H9 (cell line): Measurements from ENCODE around the gene CDKL1. TPM values are rescaled to one million over a fixed set of nuclear protein-coding genes. Genes with fewer than 3 reads are reported as not detected.

Experiments
- DNase-seq: peaks from one replicate; pipeline ENCODE4 v3.0.0-alpha.2; 2017
- H2AFZ ChIP-seq: one replicate; pipeline ENCODE4 v1.6.1; 2013; ENCODE audit warnings: mild to moderate bottlenecking, low read length, control low read depth, moderate library complexity
- H2AK5ac ChIP-seq: 2 replicates; pipeline ENCODE4 v1.6.1; 2013; ENCODE audit warnings: low read length, control low read depth, mixed read lengths; ENCODE audit not compliant: insufficient read length
- H2BK120ac ChIP-seq: one replicate; pipeline ENCODE4 v1.6.1; 2013; ENCODE audit warnings: low read depth, mild to moderate bottlenecking, low read length, control low read depth, inconsistent platforms; ENCODE audit not compliant: poor library complexity, severe bottlenecking
- H2BK12ac ChIP-seq: 2 replicates; pipeline ENCODE4 v1.6.1; 2013; ENCODE audit warnings: low read length, control low read depth, mixed read lengths, low read depth; ENCODE audit not compliant: insufficient read length
- H2BK15ac ChIP-seq: 2 replicates; pipeline ENCODE4 v1.6.1; 2013; ENCODE audit warnings: low read depth, low read length, control low read depth
- H2BK20ac ChIP-seq: one replicate; pipeline ENCODE4 v1.6.1; 2013; ENCODE audit warnings: low read depth, mild to moderate bottlenecking, low read length, control low read depth, inconsistent platforms; ENCODE audit not compliant: poor library complexity, severe bottlenecking
- H2BK5ac ChIP-seq: 2 replicates; pipeline ENCODE4 v1.6.1; 2013; ENCODE audit warnings: low read length, control low read depth, mixed read lengths; ENCODE audit not compliant: insufficient read length
- H3K14ac ChIP-seq: 2 replicates; pipeline ENCODE4 v1.6.1; 2013; ENCODE audit warnings: low read length, control low read depth; ENCODE audit not compliant: insufficient read depth
- H3K18ac ChIP-seq: 2 replicates; pipeline ENCODE4 v1.6.1; 2013; ENCODE audit warnings: low read depth, mild to moderate bottlenecking, mixed read lengths, low read length, control low read depth; ENCODE audit not compliant: insufficient read length
- H3K23ac ChIP-seq: 2 replicates; pipeline ENCODE4 v1.6.1; 2013; ENCODE audit warnings: low read length, control low read depth, mixed read lengths, low read depth; ENCODE audit not compliant: insufficient read length
- H3K23me2 ChIP-seq: 2 replicates; pipeline ENCODE4 v1.6.1; 2013; ENCODE audit warnings: low read depth, mild to moderate bottlenecking, mixed read lengths, low read length, control low read depth; ENCODE audit not compliant: insufficient read length, poor library complexity, severe bottlenecking
- H3K27ac ChIP-seq: 2 replicates; pipeline ENCODE4 v1.5.1; 2013; ENCODE audit warnings: low read length, control low read depth, mixed read lengths, low read depth; ENCODE audit not compliant: insufficient read length
- H3K27me3 ChIP-seq: 2 replicates; pipeline ENCODE4 v1.6.1; 2013; ENCODE audit warnings: low read length, control low read depth, inconsistent platforms; ENCODE audit not compliant: insufficient read depth
- H3K4ac ChIP-seq: 2 replicates; pipeline ENCODE4 v1.6.1; 2013; ENCODE audit warnings: low read depth, mild to moderate bottlenecking, control low read depth, inconsistent platforms, low read length, moderate library complexity
- H3K4me1 ChIP-seq: 2 replicates; pipeline ENCODE4 v1.6.1; 2013; ENCODE audit warnings: low read length, control low read depth, inconsistent platforms; ENCODE audit not compliant: insufficient read depth
- H3K4me2 ChIP-seq: 2 replicates; pipeline ENCODE4 v1.6.1; 2013; ENCODE audit warnings: low read length, control low read depth, mixed read lengths; ENCODE audit not compliant: insufficient read length, insufficient read depth
- H3K56ac ChIP-seq: 2 replicates; pipeline ENCODE4 v1.6.1; 2013; ENCODE audit warnings: low read depth, mild to moderate bottlenecking, mixed read lengths, low read length, control low read depth; ENCODE audit not compliant: insufficient read length
- H3K79me1 ChIP-seq: 2 replicates; pipeline ENCODE4 v1.6.1; 2013; ENCODE audit warnings: low read depth, mild to moderate bottlenecking, moderate library complexity, low read length, control low read depth, inconsistent platforms; ENCODE audit not compliant: insufficient read depth, poor library complexity, severe bottlenecking
- H3K79me2 ChIP-seq: 2 replicates; pipeline ENCODE4 v1.6.1; 2013; ENCODE audit warnings: low read length, control low read depth, inconsistent platforms; ENCODE audit not compliant: insufficient read depth
- H3K9ac ChIP-seq: 2 replicates; pipeline ENCODE4 v1.6.1; 2013; ENCODE audit warnings: low read length, control low read depth, mixed read lengths; ENCODE audit not compliant: insufficient read length; ENCODE audit errors: extremely low read depth
- H3K9me3 ChIP-seq: one replicate; pipeline ENCODE4 v1.6.1; 2013; ENCODE audit warnings: low read depth, low read length, inconsistent platforms; ENCODE audit not compliant: control insufficient read depth
- H3T11ph ChIP-seq: one replicate; pipeline ENCODE4 v1.6.1; 2013; ENCODE audit warnings: mild to moderate bottlenecking, low read length, control low read depth, inconsistent platforms
- H4K20me1 ChIP-seq: one replicate; pipeline ENCODE4 v1.6.1; 2013; ENCODE audit not compliant: control insufficient read depth, insufficient read length, insufficient read depth
- H4K5ac ChIP-seq: 2 replicates; pipeline ENCODE4 v1.6.1; 2013; ENCODE audit warnings: low read depth, mild to moderate bottlenecking, mixed read lengths, low read length, control low read depth; ENCODE audit not compliant: insufficient read length
- H4K8ac ChIP-seq: replicated peaks from 2 replicates; pipeline ENCODE4 v1.6.1; 2013; ENCODE audit warnings: low read length, control low read depth, mixed read lengths, low read depth; ENCODE audit not compliant: insufficient read length
- H4K91ac ChIP-seq: 2 replicates; pipeline ENCODE4 v1.6.1; 2013; ENCODE audit warnings: low read depth, mild to moderate bottlenecking, moderate library complexity, mixed read lengths, low read length, control low read depth; ENCODE audit not compliant: insufficient read length
- H3K27ac Mint-ChIP-seq, 3 experiments: 2 replicates in 2 of 3; 3 replicates in 1 of 3; pipeline ENCODE4 v1.8.0; 2020 to 2021; ENCODE audit warnings: mixed read lengths in 3 of 3, mild to moderate bottlenecking in 1 of 3, moderate library complexity in 1 of 3
- H3K27me3 Mint-ChIP-seq: 2 replicates; pipeline ENCODE4 v1.8.0; 2021; ENCODE audit warnings: low read depth, mild to moderate bottlenecking, moderate library complexity, mixed read lengths
- H3K36me3 Mint-ChIP-seq, 3 experiments: 2 replicates in 2 of 3; 3 replicates in 1 of 3; pipeline ENCODE4 v1.8.0; 2020 to 2021; ENCODE audit warnings: low read depth in 3 of 3, mixed read lengths in 3 of 3; ENCODE audit not compliant: insufficient read depth in 1 of 3
- H3K4me1 Mint-ChIP-seq, 2 experiments: 2 replicates each; pipeline ENCODE4 v1.8.0; 2020; ENCODE audit warnings: mixed read lengths in 2 of 2
- H3K4me3 Mint-ChIP-seq, 2 experiments: 2 replicates in 1 of 2; 3 replicates in 1 of 2; pipeline ENCODE4 v1.8.0; 2020 to 2021; ENCODE audit warnings: mild to moderate bottlenecking in 2 of 2, mixed read lengths in 2 of 2, moderate library complexity in 1 of 2
- H3K9me3 Mint-ChIP-seq, 2 experiments: 2 replicates in 1 of 2; 3 replicates in 1 of 2; pipeline ENCODE4 v1.8.0; 2020; ENCODE audit warnings: mild to moderate bottlenecking in 2 of 2, mixed read lengths in 2 of 2, moderate library complexity in 1 of 2
- WGBS: extraction: QIAGEN DNeasy Blood & Tissue Kit; methylation state at CpG from one replicate; pipeline ENCODE4 v1.1.7; 2013; ENCODE audit warnings: missing lambda C conversion rate, low lambda C conversion rate, mixed read lengths; ENCODE audit not compliant: insufficient read length; ENCODE audit errors: extremely low coverage; 5-methylcytosine and 5-hydroxymethylcytosine counted together
- total RNA-seq: library from RNA; stranded (reverse); gene quantifications from 2 replicates; pipeline ENCODE4 v1.2.1, GENCODE V29; 2021
- TF ChIP-seq, protein P1 (sequence below): fragments of 200-600 bp; sonication (generic); conservative IDR thresholded peaks from 3 replicates; pipeline ENCODE4 v1.8.0; 2021; ENCODE audit warnings: antibody characterized with exemption, mild to moderate bottlenecking

CDKL1 gene
- total RNA-seq, 1 experiment from 2014 or later, result 0.72 TPM

DNA sequence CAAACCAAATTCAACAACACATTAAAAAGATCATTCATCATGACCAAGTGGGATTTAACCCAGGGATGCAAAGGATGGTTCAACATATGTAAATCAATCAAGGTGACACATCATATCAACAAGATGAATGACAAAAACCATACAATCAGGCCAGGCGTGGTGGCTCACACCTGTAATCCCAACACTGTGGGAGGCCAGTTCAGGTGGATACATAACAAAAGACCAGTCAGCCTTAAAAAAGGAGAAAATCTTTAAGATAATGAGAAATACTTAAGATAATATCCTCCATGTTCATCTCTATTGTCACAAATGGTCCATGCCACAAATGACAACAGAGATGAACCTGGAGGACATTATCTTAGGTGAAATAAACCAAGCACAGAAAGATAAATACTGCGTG is 97.1 kb downstream of the CDKL1 start:
- Mint-ChIP-seq H3K4me1 (peaks cover 11 to 16% of the 10 kb centered on the region in 2 experiments), H3K27me3 (no peaks in the 10 kb centered on the region), H3K27ac (peak overlapping the region; percentile 17 to 86 (median 62); a peak in 5 of 7 replicates), H3K36me3 (peaks cover 38 to 44% (median 41%) of the 10 kb centered on the region in 3 experiments), H3K9me3 (peaks cover 7 to 15% of the 10 kb centered on the region in 2 experiments), H3K4me3 (no peak overlapping the region)
- Histone ChIP-seq H3K14ac (no peak overlapping the region), H4K20me1 (no peaks in the 10 kb centered on the region), H2BK20ac (no peak overlapping the region), H3K27me3 (no peaks in the 10 kb centered on the region), H4K5ac (no peak overlapping the region), H3K23ac (no peak overlapping the region), H2AK5ac (no peak overlapping the region), H3K79me1 (peaks cover 6% of the 10 kb centered on the region), H3K4me2 (no peak overlapping the region), H2BK5ac (no peak overlapping the region), H3T11ph (no peak overlapping the region), H4K91ac (no peak overlapping the region), H2BK120ac (no peak overlapping the region), H2BK15ac (no peak overlapping the region), H3K9me3 (no peaks in the 10 kb centered on the region), H3K79me2 (peaks cover 2% of the 10 kb centered on the region; the same call in 1 of the 2 replicates), H3K9ac (no peak overlapping the region), H3K18ac (no peak overlapping the region), H3K4me1 (no peaks in the 10 kb centered on the region; the same call in 1 of the 2 replicates), H4K8ac (no peak overlapping the region), H2AFZ (no peak overlapping the region), H3K23me2 (no peaks in the 10 kb centered on the region), H3K56ac (no peak overlapping the region), H2BK12ac (no peak overlapping the region), H3K4ac (no peak overlapping the region), H3K27ac (no peak overlapping the region)
- TF ChIP-seq, protein P1, sequence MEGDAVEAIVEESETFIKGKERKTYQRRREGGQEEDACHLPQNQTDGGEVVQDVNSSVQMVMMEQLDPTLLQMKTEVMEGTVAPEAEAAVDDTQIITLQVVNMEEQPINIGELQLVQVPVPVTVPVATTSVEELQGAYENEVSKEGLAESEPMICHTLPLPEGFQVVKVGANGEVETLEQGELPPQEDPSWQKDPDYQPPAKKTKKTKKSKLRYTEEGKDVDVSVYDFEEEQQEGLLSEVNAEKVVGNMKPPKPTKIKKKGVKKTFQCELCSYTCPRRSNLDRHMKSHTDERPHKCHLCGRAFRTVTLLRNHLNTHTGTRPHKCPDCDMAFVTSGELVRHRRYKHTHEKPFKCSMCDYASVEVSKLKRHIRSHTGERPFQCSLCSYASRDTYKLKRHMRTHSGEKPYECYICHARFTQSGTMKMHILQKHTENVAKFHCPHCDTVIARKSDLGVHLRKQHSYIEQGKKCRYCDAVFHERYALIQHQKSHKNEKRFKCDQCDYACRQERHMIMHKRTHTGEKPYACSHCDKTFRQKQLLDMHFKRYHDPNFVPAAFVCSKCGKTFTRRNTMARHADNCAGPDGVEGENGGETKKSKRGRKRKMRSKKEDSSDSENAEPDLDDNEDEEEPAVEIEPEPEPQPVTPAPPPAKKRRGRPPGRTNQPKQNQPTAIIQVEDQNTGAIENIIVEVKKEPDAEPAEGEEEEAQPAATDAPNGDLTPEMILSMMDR, result no peak
- no peak for DNase-seq
- WGBS, result no CpG with 5 or more reads among the region's 2 CpGs
